Measurements from ENCODE around the gene CTCF. TPM values are rescaled to one million over a fixed set of nuclear protein-coding genes. Genes with fewer than 3 reads are reported as not detected.

CTCF gene
- total and polyA plus RNA-seq, 4 donors: 10.1 to 35.3 (median 15.5) TPM

DNA sequence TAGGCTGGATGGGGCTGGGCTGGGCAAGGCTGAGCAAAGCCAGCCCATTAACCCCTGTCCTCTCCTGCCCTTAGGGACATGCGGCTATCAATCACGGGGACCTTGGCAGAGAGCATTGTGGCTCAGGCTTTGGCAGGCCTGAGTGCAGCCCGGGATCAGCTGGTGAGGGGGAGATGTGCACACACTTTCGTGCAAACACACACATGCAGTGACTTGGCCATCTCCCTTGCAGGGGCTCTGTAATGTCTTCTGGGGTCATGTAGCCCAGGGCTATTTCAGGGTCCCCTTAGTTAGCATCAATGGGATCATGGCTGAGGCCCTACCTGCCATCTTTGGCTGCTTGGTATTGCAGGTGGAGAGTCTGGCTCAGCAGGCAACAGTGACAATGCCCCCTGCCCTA, 89.5 kb downstream of the CTCF start:
- Histone ChIP-seq H3K27ac (ENCODE audit: low read depth in 1 of 2, low read length in 2 of 2) (no peak overlapping the region), H3K9me3 (ENCODE audit: control insufficient read depth in 4 of 4, low read length in 3 of 4) (no peaks in the 10 kb centered on the region), H3K4me3 (ENCODE audit: low read depth in 1 of 3, low read length in 3 of 3) (no peak overlapping the region), H3K4me1 (ENCODE audit: control insufficient read depth in 4 of 4, insufficient read depth in 4 of 4, low read length in 3 of 4) (peaks cover 3 to 20% (median 10%) of the 10 kb centered on the region in 4 donors), H3K36me3 (ENCODE audit: control insufficient read depth in 4 of 4, insufficient read depth in 3 of 4, low read depth in 1 of 4, low read length in 3 of 4) (peaks cover 0 to 1% (median 0%) of the 10 kb centered on the region in 4 donors), H3K27me3 (ENCODE audit: control insufficient read depth in 4 of 4, insufficient read depth in 4 of 4, low read length in 3 of 4) (no peaks in the 10 kb centered on the region), H3K9ac (ENCODE audit: low read depth in 1 of 2, low read length in 2 of 2) (no peak overlapping the region)
- DNase-seq (ENCODE audit: low spot score): no peak
- no peak for TF ChIP-seq FOXA2 (IDR thresholded peaks at IDR 0.05)
- no peak for TF ChIP-seq HNF4A (conservative IDR thresholded peaks at IDR 0.05)
- TF ChIP-seq YY1 (IDR thresholded peaks at IDR 0.05): no peak
- TF ChIP-seq TAF1 (conservative IDR thresholded peaks at IDR 0.05): no peak
- TF ChIP-seq SP1 (IDR thresholded peaks at IDR 0.05): no peak
- TF ChIP-seq, protein P1, sequence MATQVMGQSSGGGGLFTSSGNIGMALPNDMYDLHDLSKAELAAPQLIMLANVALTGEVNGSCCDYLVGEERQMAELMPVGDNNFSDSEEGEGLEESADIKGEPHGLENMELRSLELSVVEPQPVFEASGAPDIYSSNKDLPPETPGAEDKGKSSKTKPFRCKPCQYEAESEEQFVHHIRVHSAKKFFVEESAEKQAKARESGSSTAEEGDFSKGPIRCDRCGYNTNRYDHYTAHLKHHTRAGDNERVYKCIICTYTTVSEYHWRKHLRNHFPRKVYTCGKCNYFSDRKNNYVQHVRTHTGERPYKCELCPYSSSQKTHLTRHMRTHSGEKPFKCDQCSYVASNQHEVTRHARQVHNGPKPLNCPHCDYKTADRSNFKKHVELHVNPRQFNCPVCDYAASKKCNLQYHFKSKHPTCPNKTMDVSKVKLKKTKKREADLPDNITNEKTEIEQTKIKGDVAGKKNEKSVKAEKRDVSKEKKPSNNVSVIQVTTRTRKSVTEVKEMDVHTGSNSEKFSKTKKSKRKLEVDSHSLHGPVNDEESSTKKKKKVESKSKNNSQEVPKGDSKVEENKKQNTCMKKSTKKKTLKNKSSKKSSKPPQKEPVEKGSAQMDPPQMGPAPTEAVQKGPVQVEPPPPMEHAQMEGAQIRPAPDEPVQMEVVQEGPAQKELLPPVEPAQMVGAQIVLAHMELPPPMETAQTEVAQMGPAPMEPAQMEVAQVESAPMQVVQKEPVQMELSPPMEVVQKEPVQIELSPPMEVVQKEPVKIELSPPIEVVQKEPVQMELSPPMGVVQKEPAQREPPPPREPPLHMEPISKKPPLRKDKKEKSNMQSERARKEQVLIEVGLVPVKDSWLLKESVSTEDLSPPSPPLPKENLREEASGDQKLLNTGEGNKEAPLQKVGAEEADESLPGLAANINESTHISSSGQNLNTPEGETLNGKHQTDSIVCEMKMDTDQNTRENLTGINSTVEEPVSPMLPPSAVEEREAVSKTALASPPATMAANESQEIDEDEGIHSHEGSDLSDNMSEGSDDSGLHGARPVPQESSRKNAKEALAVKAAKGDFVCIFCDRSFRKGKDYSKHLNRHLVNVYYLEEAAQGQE (IDR thresholded peaks at IDR 0.05): no peak
- TF ChIP-seq, protein P2, sequence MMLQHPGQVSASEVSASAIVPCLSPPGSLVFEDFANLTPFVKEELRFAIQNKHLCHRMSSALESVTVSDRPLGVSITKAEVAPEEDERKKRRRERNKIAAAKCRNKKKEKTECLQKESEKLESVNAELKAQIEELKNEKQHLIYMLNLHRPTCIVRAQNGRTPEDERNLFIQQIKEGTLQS (IDR thresholded peaks at IDR 0.05): no peak
- TF ChIP-seq RXRA (IDR thresholded peaks at IDR 0.05): no peak
- TF ChIP-seq JUND (IDR thresholded peaks at IDR 0.05): no peak
- no peak for TF ChIP-seq RAD21 (IDR thresholded peaks at IDR 0.05)
- TF ChIP-seq, protein P3, sequence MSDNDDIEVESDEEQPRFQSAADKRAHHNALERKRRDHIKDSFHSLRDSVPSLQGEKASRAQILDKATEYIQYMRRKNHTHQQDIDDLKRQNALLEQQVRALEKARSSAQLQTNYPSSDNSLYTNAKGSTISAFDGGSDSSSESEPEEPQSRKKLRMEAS (IDR thresholded peaks at IDR 0.05): no peak
- TF ChIP-seq NR2F2 (IDR thresholded peaks at IDR 0.05): no peak
- TF ChIP-seq, protein P4, sequence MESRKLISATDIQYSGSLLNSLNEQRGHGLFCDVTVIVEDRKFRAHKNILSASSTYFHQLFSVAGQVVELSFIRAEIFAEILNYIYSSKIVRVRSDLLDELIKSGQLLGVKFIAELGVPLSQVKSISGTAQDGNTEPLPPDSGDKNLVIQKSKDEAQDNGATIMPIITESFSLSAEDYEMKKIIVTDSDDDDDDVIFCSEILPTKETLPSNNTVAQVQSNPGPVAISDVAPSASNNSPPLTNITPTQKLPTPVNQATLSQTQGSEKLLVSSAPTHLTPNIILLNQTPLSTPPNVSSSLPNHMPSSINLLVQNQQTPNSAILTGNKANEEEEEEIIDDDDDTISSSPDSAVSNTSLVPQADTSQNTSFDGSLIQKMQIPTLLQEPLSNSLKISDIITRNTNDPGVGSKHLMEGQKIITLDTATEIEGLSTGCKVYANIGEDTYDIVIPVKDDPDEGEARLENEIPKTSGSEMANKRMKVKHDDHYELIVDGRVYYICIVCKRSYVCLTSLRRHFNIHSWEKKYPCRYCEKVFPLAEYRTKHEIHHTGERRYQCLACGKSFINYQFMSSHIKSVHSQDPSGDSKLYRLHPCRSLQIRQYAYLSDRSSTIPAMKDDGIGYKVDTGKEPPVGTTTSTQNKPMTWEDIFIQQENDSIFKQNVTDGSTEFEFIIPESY (IDR thresholded peaks at IDR 0.05): no peak
- no peak for TF ChIP-seq FOXA1 (IDR thresholded peaks at IDR 0.05)
- TF ChIP-seq, protein P5, sequence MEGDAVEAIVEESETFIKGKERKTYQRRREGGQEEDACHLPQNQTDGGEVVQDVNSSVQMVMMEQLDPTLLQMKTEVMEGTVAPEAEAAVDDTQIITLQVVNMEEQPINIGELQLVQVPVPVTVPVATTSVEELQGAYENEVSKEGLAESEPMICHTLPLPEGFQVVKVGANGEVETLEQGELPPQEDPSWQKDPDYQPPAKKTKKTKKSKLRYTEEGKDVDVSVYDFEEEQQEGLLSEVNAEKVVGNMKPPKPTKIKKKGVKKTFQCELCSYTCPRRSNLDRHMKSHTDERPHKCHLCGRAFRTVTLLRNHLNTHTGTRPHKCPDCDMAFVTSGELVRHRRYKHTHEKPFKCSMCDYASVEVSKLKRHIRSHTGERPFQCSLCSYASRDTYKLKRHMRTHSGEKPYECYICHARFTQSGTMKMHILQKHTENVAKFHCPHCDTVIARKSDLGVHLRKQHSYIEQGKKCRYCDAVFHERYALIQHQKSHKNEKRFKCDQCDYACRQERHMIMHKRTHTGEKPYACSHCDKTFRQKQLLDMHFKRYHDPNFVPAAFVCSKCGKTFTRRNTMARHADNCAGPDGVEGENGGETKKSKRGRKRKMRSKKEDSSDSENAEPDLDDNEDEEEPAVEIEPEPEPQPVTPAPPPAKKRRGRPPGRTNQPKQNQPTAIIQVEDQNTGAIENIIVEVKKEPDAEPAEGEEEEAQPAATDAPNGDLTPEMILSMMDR (IDR thresholded peaks at IDR 0.05; ENCODE audit: low read depth, low read length, missing input control): no peak
- TF ChIP-seq HNF4G (IDR thresholded peaks at IDR 0.05): no peak
- no peak for TF ChIP-seq GABPA (IDR thresholded peaks at IDR 0.05 in 1 of 2, conservative IDR thresholded peaks at IDR 0.05 in 1 of 2)
- TF ChIP-seq EGR1 (IDR thresholded peaks at IDR 0.05; ENCODE audit: low read depth in 2 of 2): no peak
- WGBS: 89% methylated on average over 4 of the region's 4 CpGs
